CD4-positive, alpha-beta memory T cell (primary cell): ENCODE data around the gene PRAMEF18. TPM values are rescaled to one million over a fixed set of nuclear protein-coding genes. Genes with fewer than 3 reads are reported as not detected.
"Not testable (repeated sequence)": the region's sequence is repeated elsewhere in the genome, so short reads cannot be mapped to it uniquely, and the experiment has no call there.

Source experiments
- CTCF ChIA-PET: fragments of 350-600 bp; sonication (Branson Sonifier 250); formaldehyde crosslinking; loops from one replicate; lab custom pipeline; 2021; ENCODE audit warnings: inconsistent platforms; ENCODE audit not compliant: partially characterized antibody; lab: Charles Lee
- POLR2A ChIA-PET: fragments of 350-600 bp; sonication (Branson Sonifier 250); formaldehyde crosslinking; loops from one replicate; lab custom pipeline; 2021; ENCODE audit not compliant: partially characterized antibody; lab: Charles Lee
- DNase-seq, 5 donors: peaks; one replicate each; pipeline versions ENCODE4 v3.0.0 to v3.0.0-alpha.2; 2020 to 2022; ENCODE audit warnings: mixed read lengths in 1 of 5
- H3K27ac ChIP-seq: one replicate; pipeline ENCODE4 v1.7.0; 2013; ENCODE audit warnings: low read depth, low read length
- H3K27me3 ChIP-seq: 2 replicates; pipeline ENCODE4 v1.7.0; 2013; ENCODE audit warnings: mild to moderate bottlenecking, low read length, moderate library complexity; ENCODE audit not compliant: insufficient read depth
- H3K36me3 ChIP-seq: 2 replicates; pipeline ENCODE4 v1.7.0; 2013; ENCODE audit warnings: mild to moderate bottlenecking, low read length, moderate library complexity; ENCODE audit not compliant: insufficient read depth
- H3K4me1 ChIP-seq: 2 replicates; pipeline ENCODE4 v1.7.0; 2013; ENCODE audit warnings: mild to moderate bottlenecking, low read length, moderate library complexity; ENCODE audit not compliant: insufficient read depth
- H3K4me3 ChIP-seq, 2 donors: one replicate each; pipeline ENCODE4 v1.7.0; 2013; ENCODE audit warnings: low read length in 2 of 2, mild to moderate bottlenecking in 1 of 2
- H3K9me3 ChIP-seq, 2 donors: one replicate each; pipeline ENCODE4 v1.7.0; 2013; ENCODE audit warnings: low read length in 2 of 2, control low read depth in 1 of 2; ENCODE audit not compliant: control insufficient read depth in 1 of 2
- H3K27ac Mint-ChIP-seq, 7 donors: one replicate each; pipeline ENCODE4 v1.8.0; 2020 to 2021; ENCODE audit warnings: mixed read lengths in 7 of 7, mild to moderate bottlenecking in 6 of 7, inconsistent platforms in 3 of 7, moderate library complexity in 3 of 7
- H3K27me3 Mint-ChIP-seq, 2 donors: one replicate each; pipeline ENCODE4 v1.8.0; 2020 to 2021; ENCODE audit warnings: mixed read lengths in 2 of 2
- H3K36me3 Mint-ChIP-seq, 2 donors: one replicate each; pipeline ENCODE4 v1.8.0; 2020 to 2021; ENCODE audit warnings: mixed read lengths in 2 of 2, inconsistent platforms in 1 of 2, mild to moderate bottlenecking in 1 of 2
- H3K4me1 Mint-ChIP-seq, 4 donors: one replicate each; pipeline ENCODE4 v1.8.0; 2020 to 2021; ENCODE audit warnings: mixed read lengths in 4 of 4, mild to moderate bottlenecking in 1 of 4
- H3K4me3 Mint-ChIP-seq, 8 donors: one replicate each; pipeline ENCODE4 v1.8.0; 2020 to 2021; ENCODE audit warnings: mixed read lengths in 8 of 8, mild to moderate bottlenecking in 7 of 8, moderate library complexity in 6 of 8, inconsistent platforms in 3 of 8
- H3K9me3 Mint-ChIP-seq, 8 donors: one replicate each; pipeline ENCODE4 v1.8.0; 2020 to 2021; ENCODE audit warnings: mixed read lengths in 8 of 8, mild to moderate bottlenecking in 5 of 8, inconsistent platforms in 3 of 8, moderate library complexity in 1 of 8
- intact Hi-C: fragments of 100-400 bp; cut with micrococcal nuclease; formaldehyde crosslinking; loops from one replicate; pipeline ENCODE4 v1.15.1; 2023
- polyA plus RNA-seq, 2 donors: library from polyadenylated mRNA; unstranded; fragments of 300-500 nt; fragmentation: Illumina TruSeq; gene quantifications; one replicate each; pipeline ENCODE4 v1.2.3, GENCODE V29; 2021
- total RNA-seq, 2 experiments: library from RNA; stranded (reverse); gene quantifications; one replicate each; pipeline ENCODE4 v1.2.3, GENCODE V29; 2021

PRAMEF18 gene
- total and polyA plus RNA-seq, 4 experiments from 2014 or later, result not detected

DNA sequence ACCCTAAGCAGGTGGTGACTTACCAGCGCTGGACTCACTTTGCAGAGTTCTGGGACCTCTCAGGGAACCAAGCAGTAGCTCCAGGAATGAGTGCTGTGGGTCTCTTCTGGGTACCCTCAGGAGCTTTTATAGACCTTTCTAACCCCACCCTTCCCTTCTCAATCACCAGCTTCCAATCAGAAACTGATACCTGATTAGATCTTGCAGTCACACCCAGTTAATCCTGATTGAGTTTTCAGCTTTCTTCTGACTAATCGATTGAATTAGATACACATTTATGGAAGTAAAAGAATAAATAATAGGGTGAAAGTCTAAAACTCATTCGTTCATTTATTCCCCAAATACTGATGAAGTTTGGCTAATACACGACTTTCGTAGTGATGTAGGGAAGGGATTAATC lies 24.6 kb downstream of the PRAMEF18 start, which contains the start of gene PRAMEF13:
TSS of gene PRAMEF13 (minus strand) at position 101 of the 400 bp plus-strand sequence. CDS start 1,820 bp downstream, outside the sequence.
- H3K27me3 ChIP-seq, intact Hi-C loops, CTCF ChIA-PET, DNase-seq, H3K27me3 Mint-ChIP-seq, H3K27ac Mint-ChIP-seq, H3K4me1 ChIP-seq, H3K4me3 ChIP-seq, H3K9me3 Mint-ChIP-seq, H3K36me3 ChIP-seq, H3K4me1 Mint-ChIP-seq, H3K27ac ChIP-seq, H3K36me3 Mint-ChIP-seq, H3K4me3 Mint-ChIP-seq, POLR2A ChIA-PET, H3K9me3 ChIP-seq: not testable (repeated sequence)

Other genes with a start within 250 kb of the PRAMEF18 start
- not detected for gene PRAMEF27, start 169.6 kb downstream of the PRAMEF18 start, total RNA-seq
- not detected for gene PRAMEF27, start 169.6 kb downstream of the PRAMEF18 start, polyA plus RNA-seq
- not detected for gene HNRNPCL3, start 165.4 kb downstream of the PRAMEF18 start, total RNA-seq
- not detected for gene HNRNPCL3, start 165.4 kb downstream of the PRAMEF18 start, polyA plus RNA-seq
- gene PRAMEF25, start 155.4 kb downstream of the PRAMEF18 start, total RNA-seq, result not detected
- not detected for gene PRAMEF25, start 155.4 kb downstream of the PRAMEF18 start, polyA plus RNA-seq
- gene HNRNPCL2, start 109.3 kb downstream of the PRAMEF18 start, total RNA-seq, result not detected
- not detected for gene HNRNPCL2, start 109.3 kb downstream of the PRAMEF18 start, polyA plus RNA-seq
- not detected for gene PRAMEF26, start 70.1 kb downstream of the PRAMEF18 start, total RNA-seq
- gene PRAMEF26, start 70.1 kb downstream of the PRAMEF18 start, polyA plus RNA-seq, result not detected
- gene HNRNPCL4, start 60.5 kb downstream of the PRAMEF18 start, total RNA-seq, result not detected
- gene HNRNPCL4, start 60.5 kb downstream of the PRAMEF18 start, polyA plus RNA-seq, result not detected
- gene PRAMEF9, start 54.3 kb downstream of the PRAMEF18 start, total RNA-seq, result not detected
- gene PRAMEF9, start 54.3 kb downstream of the PRAMEF18 start, polyA plus RNA-seq, result not detected
- not detected for gene PRAMEF13, start 24.7 kb downstream of the PRAMEF18 start, total RNA-seq
- not detected for gene PRAMEF13, start 24.7 kb downstream of the PRAMEF18 start, polyA plus RNA-seq
- not detected for gene PRAMEF5, start 28.0 kb upstream of the PRAMEF18 start, total RNA-seq
- not detected for gene PRAMEF5, start 28.0 kb upstream of the PRAMEF18 start, polyA plus RNA-seq
- gene PRAMEF8, start 59.0 kb upstream of the PRAMEF18 start, total RNA-seq, result not detected
- gene PRAMEF8, start 59.0 kb upstream of the PRAMEF18 start, polyA plus RNA-seq, result not detected
- gene PRAMEF33, start 77.4 kb upstream of the PRAMEF18 start, total RNA-seq, result not detected
- gene PRAMEF33, start 77.4 kb upstream of the PRAMEF18 start, polyA plus RNA-seq, result not detected
- gene PRAMEF15, start 89.4 kb upstream of the PRAMEF18 start, total RNA-seq, result not detected
- not detected for gene PRAMEF15, start 89.4 kb upstream of the PRAMEF18 start, polyA plus RNA-seq
- not detected for gene PRAMEF14, start 121.0 kb upstream of the PRAMEF18 start, total RNA-seq
- not detected for gene PRAMEF14, start 121.0 kb upstream of the PRAMEF18 start, polyA plus RNA-seq
- not detected for gene PRAMEF19, start 145.8 kb upstream of the PRAMEF18 start, total RNA-seq
- gene PRAMEF19, start 145.8 kb upstream of the PRAMEF18 start, polyA plus RNA-seq, result not detected
- not detected for gene PRAMEF17, start 163.5 kb upstream of the PRAMEF18 start, total RNA-seq
- not detected for gene PRAMEF17, start 163.5 kb upstream of the PRAMEF18 start, polyA plus RNA-seq
- gene PRAMEF20, start 184.3 kb upstream of the PRAMEF18 start, total RNA-seq, result not detected
- not detected for gene PRAMEF20, start 184.3 kb upstream of the PRAMEF18 start, polyA plus RNA-seq